NCI-H2196 (cell line): Measurements from ENCODE around the gene CNPY3.
"Not testable (repeated sequence)": the region's sequence is repeated elsewhere in the genome, so short reads cannot be mapped to it uniquely, and the experiment has no call there.

Experiments used
- DNase-seq: peaks from one replicate; lab custom pipeline; 2025; ENCODE audit not compliant: unreplicated experiment; lab: John Stamatoyannopoulos, UW

The CNPY3 gene

GRCh38 chr6:42928986-42929820 is at the start of gene CNPY3:
TSS of gene CNPY3 (plus strand) at chr6:42929480. CDS start at chr6:42929571, 91 bp downstream.
- DNase-seq = peak; percentile 97

GRCh38 chr6:42880240-42880817 is 49.0 kb upstream of the CNPY3 start:
- DNase-seq = not testable (repeated sequence)

- DNase-seq = not testable (repeated sequence)
These were observed 48.4 kb upstream of the CNPY3 start for GRCh38 chr6:42880871-42881270.

GRCh38 chr6:42885702-42886101 is 43.6 kb upstream of the CNPY3 start:
- no peak for DNase-seq

GRCh38 chr6:42888201-42888600 is 41.1 kb upstream of the CNPY3 start:
- DNase-seq = not testable (repeated sequence)

- no peak for DNase-seq
These were observed 39.5 kb upstream of the CNPY3 start for GRCh38 chr6:42889815-42890214.

GRCh38 chr6:42890311-42891198 is 38.7 kb upstream of the CNPY3 start:
- DNase-seq = peak; percentile 93

- DNase-seq = no peak
These were observed 38.0 kb upstream of the CNPY3 start for GRCh38 chr6:42891199-42891722.

- DNase-seq = not testable (repeated sequence)
These were observed 35.0 kb upstream of the CNPY3 start for GRCh38 chr6:42894041-42894828.

GRCh38 chr6:42896178-42896719 is 33.0 kb upstream of the CNPY3 start:
- DNase-seq = no peak

- DNase-seq = peak; percentile 76
These were observed 30.4 kb upstream of the CNPY3 start for GRCh38 chr6:42898891-42899361.

GRCh38 chr6:42899871-42900270 is 29.4 kb upstream of the CNPY3 start:
- DNase-seq = no peak

GRCh38 chr6:42901538-42901957 is 27.7 kb upstream of the CNPY3 start:
- peak; percentile 90 for DNase-seq

GRCh38 chr6:42902429-42903263 is 26.6 kb upstream of the CNPY3 start:
- not testable (repeated sequence) for DNase-seq

GRCh38 chr6:42904467-42904866 is 24.8 kb upstream of the CNPY3 start:
- no peak for DNase-seq

- no peak for DNase-seq
These were observed 21.9 kb upstream of the CNPY3 start for GRCh38 chr6:42907336-42907735.

GRCh38 chr6:42909835-42910234 is 19.4 kb upstream of the CNPY3 start:
- no peak for DNase-seq

GRCh38 chr6:42911171-42912021 is 17.9 kb upstream of the CNPY3 start:
- no peak for DNase-seq
